Measurements from ENCODE around the gene SEM1.
"Not testable (repeated sequence)": the region's sequence is repeated elsewhere in the genome, so short reads cannot be mapped to it uniquely, and the experiment has no call there.

Gene SEM1

GRCh38 chr7:96700516-96700915 is 9.1 kb downstream of the SEM1 start:
- no peak for DNase-seq

DNA sequence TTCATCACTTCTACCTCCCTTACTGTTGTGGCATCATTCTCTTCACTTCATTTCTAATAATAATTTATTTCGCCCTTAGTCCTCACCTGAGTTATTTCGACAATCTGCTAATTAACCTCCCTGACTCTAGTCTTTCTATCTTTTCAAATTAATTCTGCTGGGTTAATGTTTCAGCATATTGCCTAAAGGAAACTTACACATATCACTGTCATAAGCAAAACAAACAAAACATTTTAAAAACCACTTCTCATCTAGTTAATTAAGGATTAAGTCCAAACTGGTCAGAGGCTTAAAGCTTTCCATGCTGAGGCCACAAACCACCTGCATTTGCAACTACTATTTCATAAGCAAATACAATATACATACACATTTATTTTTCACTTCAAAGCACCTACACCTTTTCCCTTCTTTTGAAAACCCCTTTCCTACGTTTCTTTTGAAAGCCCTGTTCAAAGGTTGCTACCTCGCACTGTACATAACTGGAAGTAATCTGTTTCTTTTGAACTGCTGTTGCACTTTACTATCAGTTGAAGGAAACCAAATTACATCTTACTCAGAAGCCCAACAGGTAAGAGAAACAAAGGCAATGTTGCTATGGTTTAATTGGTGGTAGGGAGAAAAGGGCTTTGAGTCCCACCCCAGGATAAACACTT is 10.3 kb downstream of the SEM1 start:
- no peak for DNase-seq

- DNase-seq = not testable (repeated sequence)
Measured at GRCh38 chr7:96698449-96698848, 11.2 kb downstream of the SEM1 start.

- no peak for DNase-seq
Measured at GRCh38 chr7:96697822-96698221, 11.8 kb downstream of the SEM1 start.

- DNase-seq = no peak
Measured at GRCh38 chr7:96695581-96695980, 14.1 kb downstream of the SEM1 start.

GRCh38 chr7:96694082-96694481 is 15.6 kb downstream of the SEM1 start:
- DNase-seq = no peak

DNA sequence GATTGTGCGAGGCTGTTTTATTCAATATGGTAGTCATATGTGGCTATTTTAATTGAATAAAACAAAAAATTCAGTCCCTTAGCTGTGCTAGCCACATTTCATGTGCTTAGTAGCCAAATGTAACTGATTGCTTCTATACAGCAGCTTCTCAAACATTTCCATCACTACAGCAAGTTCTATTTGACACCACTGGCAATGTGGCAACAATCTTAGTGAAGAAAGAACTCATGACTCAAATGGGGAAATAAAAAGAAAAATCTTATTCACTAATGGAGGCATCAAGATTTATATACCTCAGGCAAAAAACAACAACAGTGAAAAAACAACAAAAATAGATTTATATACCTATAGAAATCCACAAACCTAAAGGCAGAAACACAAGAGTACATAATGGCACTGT is 17.9 kb downstream of the SEM1 start:
- no peak for DNase-seq

GRCh38 chr7:96689414-96689813 is 20.2 kb downstream of the SEM1 start:
- no peak for DNase-seq

DNA sequence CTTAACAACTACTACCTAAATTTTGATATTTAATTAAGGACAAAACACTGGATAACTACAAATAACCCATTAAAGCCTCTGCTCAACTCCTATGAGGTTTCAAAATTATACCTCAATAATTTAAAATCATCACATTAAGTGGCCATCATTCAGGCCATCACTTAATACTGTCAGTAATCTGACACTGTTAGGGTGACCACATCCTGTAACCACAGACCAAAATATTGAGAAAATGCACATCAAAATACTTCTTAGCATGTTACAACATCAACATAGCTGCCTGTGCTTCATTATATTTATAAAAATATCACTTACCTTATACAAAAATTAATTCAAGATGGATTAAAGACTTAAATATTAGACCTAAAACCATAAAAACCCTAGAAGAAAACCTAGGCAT is 23.3 kb downstream of the SEM1 start:
- DNase-seq = no peak

GRCh38 chr7:96685755-96686154 is 23.9 kb downstream of the SEM1 start:
- no peak for DNase-seq

GRCh38 chr7:96685353-96685752 is 24.3 kb downstream of the SEM1 start:
- no peak for DNase-seq

- no peak for DNase-seq
Measured at GRCh38 chr7:96679886-96680285, 29.8 kb downstream of the SEM1 start.

GRCh38 chr7:96676919-96677318 is 32.7 kb downstream of the SEM1 start:
- no peak for DNase-seq

DNA sequence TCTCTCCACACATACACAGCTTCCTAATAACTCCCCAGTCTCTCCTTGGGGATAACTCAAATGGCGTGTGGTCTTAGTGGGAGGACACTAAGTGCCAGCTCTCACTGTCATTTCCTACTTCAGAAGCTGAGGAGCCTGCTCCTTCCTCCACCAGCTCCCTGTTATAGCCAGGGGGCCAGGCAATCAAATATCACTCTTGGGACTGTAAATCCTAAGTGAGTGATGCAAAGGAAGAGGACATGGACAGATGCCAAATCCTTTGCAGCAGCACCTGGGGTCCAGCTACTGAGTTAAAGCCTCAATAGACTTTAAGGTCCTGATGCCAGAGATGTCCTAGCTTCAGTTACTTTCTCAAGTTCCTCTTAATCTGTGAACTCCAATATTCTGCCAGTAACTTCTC is 34.1 kb downstream of the SEM1 start:
- no peak for DNase-seq

- no peak for DNase-seq
Measured at GRCh38 chr7:96674565-96674964, 35.1 kb downstream of the SEM1 start.

GRCh38 chr7:96671854-96672253 is 37.8 kb downstream of the SEM1 start:
- DNase-seq = no peak

GRCh38 chr7:96670338-96671289 is 39.0 kb downstream of the SEM1 start:
- no peak for DNase-seq

DNA sequence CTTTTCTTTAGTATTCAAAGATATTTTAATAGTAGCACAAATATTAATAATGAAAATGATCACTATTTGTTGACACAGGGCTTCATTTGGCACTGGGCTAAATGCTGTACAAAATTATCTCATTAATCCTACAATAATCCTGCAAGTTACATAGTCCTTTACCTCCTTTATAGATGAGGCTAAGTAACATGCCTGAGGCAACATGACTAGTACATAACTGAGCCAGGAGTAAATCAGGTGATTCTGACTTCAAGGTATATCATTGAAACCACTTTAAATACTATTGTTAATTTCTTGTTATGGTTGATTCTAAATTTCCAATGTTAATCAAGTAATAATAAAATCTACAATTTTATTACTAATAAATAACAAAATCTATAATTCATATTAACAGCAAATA is 39.8 kb downstream of the SEM1 start:
- no peak for DNase-seq

- no peak for DNase-seq
Measured at GRCh38 chr7:96667026-96667425, 42.6 kb downstream of the SEM1 start.

- DNase-seq = no peak
Measured at GRCh38 chr7:96665689-96666088, 44.0 kb downstream of the SEM1 start.

GRCh38 chr7:96664793-96665192 is 44.9 kb downstream of the SEM1 start:
- DNase-seq = no peak

GRCh38 chr7:96663871-96664445 is 45.7 kb downstream of the SEM1 start:
- no peak for DNase-seq

- no peak for DNase-seq
Measured at GRCh38 chr7:96663457-96663856, 46.2 kb downstream of the SEM1 start.

DNA sequence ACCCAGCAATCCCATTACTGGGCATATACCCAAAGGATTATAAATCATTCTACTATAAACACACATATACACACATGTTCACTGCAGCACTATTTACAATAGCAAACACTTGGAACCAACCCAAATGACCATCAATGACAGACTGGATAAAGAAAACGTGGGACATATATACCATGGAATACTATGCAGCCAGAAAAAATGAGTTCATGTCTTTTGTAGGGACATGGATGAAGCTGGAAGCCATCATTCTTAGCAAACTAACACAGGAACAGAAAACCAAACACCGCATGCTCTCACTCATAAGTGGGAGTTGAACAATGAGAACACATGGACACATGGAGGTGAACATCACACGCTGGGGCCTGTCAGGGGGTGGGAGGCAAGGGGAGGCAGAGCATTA is 47.5 kb downstream of the SEM1 start:
- not testable (repeated sequence) for DNase-seq

Measured in GDM1 (cell line).